C4-2B (cell line): Measurements from ENCODE around the gene MAGI2.

ENCODE experiments used
- CTCF ChIP-seq: fragments of 450-650 bp; conservative IDR thresholded peaks from 2 replicates; pipeline ENCODE4 v1.5.1; 2017; ENCODE audit warnings: mild to moderate bottlenecking
- ZFX ChIP-seq: fragments of 450-650 bp; IDR thresholded peaks from 2 replicates; pipeline ENCODE4 v1.6.1; 2017

- no peak for TF ChIP-seq CTCF
- no peak for TF ChIP-seq ZFX
Observed at GRCh38 chr7:78792006-78792405, 661.5 kb downstream of the MAGI2 start.
